ENCODE measurements around the gene RAD51B.

Gene RAD51B

DNA sequence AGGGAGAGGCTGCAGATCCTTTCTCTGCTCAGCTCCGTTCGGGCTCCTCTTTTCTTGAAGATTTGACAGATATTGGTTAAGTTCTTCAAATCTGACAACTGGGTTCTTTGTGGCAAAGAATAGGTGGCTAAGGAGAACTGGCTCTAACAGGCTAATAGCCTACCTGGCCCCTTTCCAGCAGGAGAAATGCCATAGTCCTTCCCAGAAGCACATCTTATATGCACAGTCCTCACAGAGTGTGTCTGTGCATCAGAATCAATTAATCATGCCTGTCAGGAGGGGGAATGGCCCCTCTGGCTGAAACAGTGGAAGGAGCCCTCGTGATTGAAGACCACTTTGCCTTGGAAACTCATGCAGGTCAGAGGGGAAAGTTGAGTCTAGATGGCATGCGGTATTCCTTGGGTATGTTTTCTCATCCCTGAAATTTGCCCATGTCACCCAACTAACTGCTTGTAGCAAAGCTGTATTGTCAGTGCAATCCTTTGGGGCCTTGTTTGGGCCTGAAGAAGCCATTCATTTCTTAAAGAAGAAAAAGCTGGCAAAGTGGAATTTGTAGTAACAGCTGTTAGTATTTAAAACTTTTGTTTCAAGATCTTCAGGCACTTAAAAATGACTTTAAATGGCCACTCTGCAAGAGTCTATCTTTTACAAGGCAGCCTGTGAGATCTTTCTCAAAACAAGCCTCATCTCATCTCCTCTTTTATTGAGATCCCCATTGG is 721.8 kb downstream of the RAD51B start:
- H3K4me3 ChIP-seq (ENCODE audit: low read length): no peak overlapping the region
- no peak for DNase-seq (ENCODE audit: low read depth)
- TF ChIP-seq, protein P1, sequence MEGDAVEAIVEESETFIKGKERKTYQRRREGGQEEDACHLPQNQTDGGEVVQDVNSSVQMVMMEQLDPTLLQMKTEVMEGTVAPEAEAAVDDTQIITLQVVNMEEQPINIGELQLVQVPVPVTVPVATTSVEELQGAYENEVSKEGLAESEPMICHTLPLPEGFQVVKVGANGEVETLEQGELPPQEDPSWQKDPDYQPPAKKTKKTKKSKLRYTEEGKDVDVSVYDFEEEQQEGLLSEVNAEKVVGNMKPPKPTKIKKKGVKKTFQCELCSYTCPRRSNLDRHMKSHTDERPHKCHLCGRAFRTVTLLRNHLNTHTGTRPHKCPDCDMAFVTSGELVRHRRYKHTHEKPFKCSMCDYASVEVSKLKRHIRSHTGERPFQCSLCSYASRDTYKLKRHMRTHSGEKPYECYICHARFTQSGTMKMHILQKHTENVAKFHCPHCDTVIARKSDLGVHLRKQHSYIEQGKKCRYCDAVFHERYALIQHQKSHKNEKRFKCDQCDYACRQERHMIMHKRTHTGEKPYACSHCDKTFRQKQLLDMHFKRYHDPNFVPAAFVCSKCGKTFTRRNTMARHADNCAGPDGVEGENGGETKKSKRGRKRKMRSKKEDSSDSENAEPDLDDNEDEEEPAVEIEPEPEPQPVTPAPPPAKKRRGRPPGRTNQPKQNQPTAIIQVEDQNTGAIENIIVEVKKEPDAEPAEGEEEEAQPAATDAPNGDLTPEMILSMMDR (conservative IDR thresholded peaks at IDR 0.05; ENCODE audit: low read depth, low read length): no peak

DNA sequence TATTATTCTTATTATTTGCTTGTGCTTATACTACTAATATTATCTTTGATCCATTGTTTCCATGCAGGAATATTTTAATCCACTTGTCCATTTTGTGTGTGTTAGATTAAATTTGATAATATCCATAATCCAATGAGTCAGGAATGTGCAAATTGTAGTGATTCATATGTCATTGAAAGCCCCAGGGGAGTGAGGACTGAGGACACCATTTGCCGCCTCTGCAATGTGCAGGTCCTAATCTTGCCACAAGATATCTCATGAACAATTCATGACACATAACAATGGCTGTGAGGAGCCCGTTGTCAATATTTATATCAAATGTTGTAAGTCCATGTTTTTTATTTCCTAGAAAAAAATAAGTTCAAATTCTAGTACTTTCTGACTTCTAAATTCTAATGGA is 722.8 kb downstream of the RAD51B start:
- H3K4me3 ChIP-seq (ENCODE audit: low read length): no peak overlapping the region
- TF ChIP-seq, protein P1 (conservative IDR thresholded peaks at IDR 0.05; ENCODE audit: low read depth, low read length): no peak
- DNase-seq (ENCODE audit: low read depth): no peak

DNA sequence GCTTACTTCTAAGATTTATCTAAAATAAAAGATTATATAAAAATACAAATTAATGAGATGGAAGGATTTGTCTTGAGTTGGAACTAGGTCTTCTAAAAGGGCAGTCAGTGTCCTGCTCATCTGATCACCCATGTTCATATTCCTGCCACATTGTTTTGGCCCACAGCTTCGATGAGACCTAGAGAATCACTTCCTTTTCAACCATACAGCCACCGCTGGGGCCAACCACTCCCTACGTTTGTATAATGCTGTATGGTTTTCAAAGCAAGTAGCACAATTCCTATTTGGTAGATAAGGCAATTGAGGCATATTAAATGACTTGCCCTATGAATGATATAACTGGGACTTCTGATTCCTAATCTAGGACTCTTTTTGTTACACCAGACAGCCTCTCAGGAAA is 723.9 kb downstream of the RAD51B start:
- no peak for DNase-seq (ENCODE audit: low read depth)
- H3K4me3 ChIP-seq (ENCODE audit: low read length): no peak overlapping the region
- TF ChIP-seq, protein P1 (conservative IDR thresholded peaks at IDR 0.05; ENCODE audit: low read depth, low read length): no peak

DNA sequence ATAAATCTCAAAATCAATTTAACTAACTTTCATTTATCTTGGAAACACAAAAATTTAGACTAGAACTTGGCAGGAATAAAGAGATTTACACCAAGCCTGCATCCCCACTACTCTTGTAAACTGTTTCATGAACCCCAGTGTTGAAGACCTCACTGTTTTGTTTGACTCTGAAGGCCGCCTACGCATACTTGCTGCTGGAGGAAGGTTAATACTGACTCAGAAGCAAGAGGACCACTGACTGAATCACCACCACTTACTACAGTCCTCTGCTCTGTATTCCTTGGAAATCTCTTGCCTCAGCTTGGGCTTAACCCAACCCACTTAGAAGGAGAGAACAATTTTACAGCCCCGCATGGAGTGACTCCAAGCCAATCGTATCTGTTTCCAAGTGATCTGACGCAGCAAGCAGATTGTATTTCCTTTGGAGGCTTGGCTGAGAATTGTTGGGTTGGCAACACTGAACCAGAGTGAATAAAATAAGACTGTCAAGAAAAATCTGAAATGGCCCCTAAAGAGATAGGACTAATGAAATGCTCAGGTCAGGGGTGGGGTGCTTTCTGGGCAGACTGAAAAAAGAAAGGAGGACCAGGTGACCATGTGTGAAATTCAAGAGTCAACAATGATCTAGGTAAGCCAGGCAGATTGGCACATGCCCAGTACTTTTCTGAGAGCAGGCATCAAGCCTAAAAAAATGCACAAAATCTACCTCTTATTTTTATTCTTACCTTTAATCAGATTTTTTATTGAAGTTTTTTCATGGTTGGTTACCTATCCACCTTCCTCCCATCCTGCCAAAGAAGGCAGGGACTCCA is 724.7 kb downstream of the RAD51B start:
- H3K4me3 ChIP-seq (ENCODE audit: low read length): no peak overlapping the region
- TF ChIP-seq, protein P1 (conservative IDR thresholded peaks at IDR 0.05; ENCODE audit: low read depth, low read length): no peak
- DNase-seq (ENCODE audit: low read depth): no peak

DNA sequence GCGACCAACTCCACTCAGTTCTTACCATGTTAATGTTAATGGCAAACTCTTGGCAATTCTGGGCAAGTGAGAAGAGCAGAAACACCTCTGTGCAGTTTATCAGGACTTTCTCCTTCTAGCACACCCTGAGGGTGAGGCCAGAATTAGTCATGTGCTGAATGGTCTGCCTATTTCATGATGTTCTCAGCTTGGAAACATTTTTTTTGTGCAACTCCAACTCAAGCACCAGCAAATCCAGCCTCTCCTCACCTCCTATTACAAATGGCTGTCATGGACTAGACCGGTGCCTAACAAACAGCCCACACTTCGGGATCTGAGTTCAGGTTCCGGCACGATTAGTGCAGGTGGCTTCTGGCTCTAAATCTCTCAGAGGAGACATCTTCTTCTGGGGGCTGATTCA is 727.3 kb downstream of the RAD51B start:
- TF ChIP-seq, protein P1 (conservative IDR thresholded peaks at IDR 0.05; ENCODE audit: low read depth, low read length): no peak
- no peak for DNase-seq (ENCODE audit: low read depth)
- no peak overlapping the region for H3K4me3 ChIP-seq (ENCODE audit: low read length)

DNA sequence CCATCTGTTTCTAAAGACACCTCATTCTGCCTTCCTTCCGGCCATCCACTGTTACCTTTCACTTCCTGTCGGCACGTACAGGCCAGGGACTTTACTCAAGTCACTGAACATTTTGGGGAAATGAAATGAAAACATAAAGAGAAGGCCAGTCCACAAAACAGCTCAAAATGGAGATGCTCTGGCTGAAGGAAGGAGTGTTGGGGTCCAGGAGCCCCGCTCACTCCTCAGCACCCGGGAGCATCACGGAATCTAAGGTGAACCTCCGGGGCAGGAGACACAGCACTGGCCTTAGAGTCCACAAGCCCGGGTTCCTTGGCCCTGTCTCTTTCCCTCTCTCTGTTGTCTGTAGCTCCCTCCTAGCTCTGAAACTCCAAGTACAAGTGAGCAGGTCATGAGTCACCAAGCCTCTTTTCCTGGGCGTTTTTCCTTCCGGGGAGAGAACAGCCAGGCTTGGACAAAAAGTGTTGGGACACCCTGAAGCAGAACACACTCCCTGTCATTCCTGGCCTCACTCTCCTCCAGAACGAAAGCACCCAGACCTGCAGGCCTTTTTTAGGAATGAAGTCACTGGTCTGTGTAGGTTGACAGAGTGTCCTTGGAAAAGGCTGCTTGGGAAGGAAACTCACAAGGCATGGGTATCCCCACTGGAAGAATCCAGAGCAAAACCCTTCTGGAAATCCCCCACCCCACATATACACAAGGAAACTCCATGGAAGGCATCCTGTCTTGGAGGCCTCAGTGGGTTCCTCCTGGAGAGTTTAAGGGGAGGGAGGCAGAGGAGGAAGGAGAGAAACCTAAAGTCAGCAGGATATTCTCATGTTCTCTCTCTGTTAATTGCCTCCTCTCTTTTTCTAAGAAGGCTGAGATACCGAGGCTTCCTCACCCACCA is 728.0 kb downstream of the RAD51B start:
- TF ChIP-seq, protein P1 (conservative IDR thresholded peaks at IDR 0.05; ENCODE audit: low read depth, low read length): no peak
- no peak overlapping the region for H3K4me3 ChIP-seq (ENCODE audit: low read length)
- DNase-seq (ENCODE audit: low read depth): no peak
